HEK293 (cell line): Measurements from ENCODE around the gene TTC13.

ENCODE experiments used
- TCF7L2 ChIP-seq: IDR thresholded peaks from 2 replicates; pipeline ENCODE4 v1.6.1; 2011; ENCODE audit warnings: low read depth, mild to moderate bottlenecking, inconsistent platforms, low read length, moderate library complexity, borderline replicate concordance
- ZBTB20 ChIP-seq: fragments of 450-650 bp; formaldehyde crosslinking; IDR thresholded peaks from 2 replicates; pipeline ENCODE4 v1.5.1; 2016; ENCODE audit warnings: missing biosample characterization, missing genetic modification characterization
- ZNF274 ChIP-seq, 2 experiments: fragments of 200-500 bp in 1 of 2; fragments of 450-650 bp in 1 of 2; sonication (Bioruptor generic) in 1 of 2; formaldehyde crosslinking in 1 of 2; IDR thresholded peaks; 2 replicates each; pipeline versions ENCODE4 v1.5.1 to v1.6.1; 2014 to 2016; ENCODE audit warnings: borderline replicate concordance in 1 of 2, inconsistent platforms in 1 of 2, low read length in 1 of 2, missing biosample characterization in 1 of 2, missing genetic modification characterization in 1 of 2
- ZNF350 ChIP-seq: fragments of 450-650 bp; formaldehyde crosslinking; IDR thresholded peaks from 2 replicates; pipeline ENCODE4 v1.5.0; 2017; ENCODE audit warnings: missing biosample characterization, mild to moderate bottlenecking, missing genetic modification characterization
- ZNF529 ChIP-seq: fragments of 450-650 bp; formaldehyde crosslinking; IDR thresholded peaks from 2 replicates; pipeline ENCODE4 v1.5.1; 2017; ENCODE audit warnings: missing genetic modification characterization, missing biosample characterization; ENCODE audit not compliant: insufficient replicate concordance
- TF ChIP-seq, protein P1 (sequence below): fragments of 450-650 bp; formaldehyde crosslinking; IDR thresholded peaks from 2 replicates; pipeline ENCODE4 v1.5.1; 2016; ENCODE audit warnings: missing biosample characterization, missing genetic modification characterization
- TF ChIP-seq, protein P2 (sequence below): fragments of 450-650 bp; formaldehyde crosslinking; IDR thresholded peaks from 2 replicates; pipeline ENCODE4 v1.5.1; 2016; ENCODE audit warnings: missing biosample characterization, missing genetic modification characterization
- TF ChIP-seq, protein P3 (sequence below): fragments of 450-650 bp; formaldehyde crosslinking; IDR thresholded peaks from 2 replicates; pipeline ENCODE4 v1.5.1; 2017; ENCODE audit warnings: missing biosample characterization, missing genetic modification characterization
- TF ChIP-seq, protein P4 (sequence below): fragments of 450-650 bp; formaldehyde crosslinking; IDR thresholded peaks from 2 replicates; pipeline ENCODE4 v1.5.0; 2017; ENCODE audit warnings: missing biosample characterization, missing genetic modification characterization, borderline replicate concordance
- TF ChIP-seq, protein P5 (sequence below): fragments of 450-650 bp; formaldehyde crosslinking; IDR thresholded peaks from 2 replicates; pipeline ENCODE4 v1.5.1; 2016; ENCODE audit warnings: missing biosample characterization, missing genetic modification characterization, borderline replicate concordance

DNA sequence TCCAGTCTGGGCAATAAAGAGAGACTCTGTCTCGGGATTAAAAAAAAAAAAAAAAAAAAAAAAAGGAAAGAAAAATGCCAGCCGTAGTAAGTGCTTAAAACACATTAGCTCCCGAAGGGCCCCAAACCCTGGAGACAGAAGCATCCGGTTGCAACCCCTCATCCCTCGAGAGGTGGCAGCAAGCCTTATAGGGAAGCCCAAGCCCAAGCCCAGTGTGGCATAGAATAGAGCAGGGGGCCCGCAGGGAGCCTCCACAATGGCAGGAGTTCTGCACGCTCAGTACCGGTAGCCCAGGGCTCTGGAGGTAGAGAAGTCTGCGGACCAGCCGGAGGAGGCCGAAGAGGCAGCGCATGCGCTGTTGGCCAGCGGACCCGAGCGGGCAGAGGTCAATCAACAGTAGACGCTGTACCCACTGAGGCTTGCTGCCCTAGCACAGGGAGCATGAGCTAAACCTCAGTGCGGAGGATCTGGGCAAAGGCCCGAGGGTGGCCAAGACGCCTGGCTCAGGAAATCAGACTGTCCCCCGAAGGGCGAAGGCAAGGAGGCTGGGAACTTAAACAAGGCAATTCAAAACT lies 76.2 kb downstream of the TTC13 start:
- TF ChIP-seq, protein P1, sequence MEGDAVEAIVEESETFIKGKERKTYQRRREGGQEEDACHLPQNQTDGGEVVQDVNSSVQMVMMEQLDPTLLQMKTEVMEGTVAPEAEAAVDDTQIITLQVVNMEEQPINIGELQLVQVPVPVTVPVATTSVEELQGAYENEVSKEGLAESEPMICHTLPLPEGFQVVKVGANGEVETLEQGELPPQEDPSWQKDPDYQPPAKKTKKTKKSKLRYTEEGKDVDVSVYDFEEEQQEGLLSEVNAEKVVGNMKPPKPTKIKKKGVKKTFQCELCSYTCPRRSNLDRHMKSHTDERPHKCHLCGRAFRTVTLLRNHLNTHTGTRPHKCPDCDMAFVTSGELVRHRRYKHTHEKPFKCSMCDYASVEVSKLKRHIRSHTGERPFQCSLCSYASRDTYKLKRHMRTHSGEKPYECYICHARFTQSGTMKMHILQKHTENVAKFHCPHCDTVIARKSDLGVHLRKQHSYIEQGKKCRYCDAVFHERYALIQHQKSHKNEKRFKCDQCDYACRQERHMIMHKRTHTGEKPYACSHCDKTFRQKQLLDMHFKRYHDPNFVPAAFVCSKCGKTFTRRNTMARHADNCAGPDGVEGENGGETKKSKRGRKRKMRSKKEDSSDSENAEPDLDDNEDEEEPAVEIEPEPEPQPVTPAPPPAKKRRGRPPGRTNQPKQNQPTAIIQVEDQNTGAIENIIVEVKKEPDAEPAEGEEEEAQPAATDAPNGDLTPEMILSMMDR (tag by site-specific recombination) = no peak
- TF ChIP-seq ZBTB20 (no peak), ZNF350 (tag by site-specific recombination) (no peak), TCF7L2 (no peak), ZNF274 (IDR thresholded peaks at IDR 0.05; ENCODE audit: low read length) (no peak), ZNF274 (tag by site-specific recombination; IDR thresholded peaks at IDR 0.05; ENCODE audit: borderline replicate concordance) (no peak), ZNF529 (tag by site-specific recombination) (no peak)
- TF ChIP-seq, protein P2, sequence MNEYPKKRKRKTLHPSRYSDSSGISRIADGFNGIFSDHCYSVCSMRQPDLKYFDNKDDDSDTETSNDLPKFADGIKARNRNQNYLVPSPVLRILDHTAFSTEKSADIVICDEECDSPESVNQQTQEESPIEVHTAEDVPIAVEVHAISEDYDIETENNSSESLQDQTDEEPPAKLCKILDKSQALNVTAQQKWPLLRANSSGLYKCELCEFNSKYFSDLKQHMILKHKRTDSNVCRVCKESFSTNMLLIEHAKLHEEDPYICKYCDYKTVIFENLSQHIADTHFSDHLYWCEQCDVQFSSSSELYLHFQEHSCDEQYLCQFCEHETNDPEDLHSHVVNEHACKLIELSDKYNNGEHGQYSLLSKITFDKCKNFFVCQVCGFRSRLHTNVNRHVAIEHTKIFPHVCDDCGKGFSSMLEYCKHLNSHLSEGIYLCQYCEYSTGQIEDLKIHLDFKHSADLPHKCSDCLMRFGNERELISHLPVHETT (tag by site-specific recombination) = no peak
- TF ChIP-seq, protein P3, sequence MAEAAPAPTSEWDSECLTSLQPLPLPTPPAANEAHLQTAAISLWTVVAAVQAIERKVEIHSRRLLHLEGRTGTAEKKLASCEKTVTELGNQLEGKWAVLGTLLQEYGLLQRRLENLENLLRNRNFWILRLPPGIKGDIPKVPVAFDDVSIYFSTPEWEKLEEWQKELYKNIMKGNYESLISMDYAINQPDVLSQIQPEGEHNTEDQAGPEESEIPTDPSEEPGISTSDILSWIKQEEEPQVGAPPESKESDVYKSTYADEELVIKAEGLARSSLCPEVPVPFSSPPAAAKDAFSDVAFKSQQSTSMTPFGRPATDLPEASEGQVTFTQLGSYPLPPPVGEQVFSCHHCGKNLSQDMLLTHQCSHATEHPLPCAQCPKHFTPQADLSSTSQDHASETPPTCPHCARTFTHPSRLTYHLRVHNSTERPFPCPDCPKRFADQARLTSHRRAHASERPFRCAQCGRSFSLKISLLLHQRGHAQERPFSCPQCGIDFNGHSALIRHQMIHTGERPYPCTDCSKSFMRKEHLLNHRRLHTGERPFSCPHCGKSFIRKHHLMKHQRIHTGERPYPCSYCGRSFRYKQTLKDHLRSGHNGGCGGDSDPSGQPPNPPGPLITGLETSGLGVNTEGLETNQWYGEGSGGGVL (tag by site-specific recombination) = no peak
- TF ChIP-seq, protein P4, sequence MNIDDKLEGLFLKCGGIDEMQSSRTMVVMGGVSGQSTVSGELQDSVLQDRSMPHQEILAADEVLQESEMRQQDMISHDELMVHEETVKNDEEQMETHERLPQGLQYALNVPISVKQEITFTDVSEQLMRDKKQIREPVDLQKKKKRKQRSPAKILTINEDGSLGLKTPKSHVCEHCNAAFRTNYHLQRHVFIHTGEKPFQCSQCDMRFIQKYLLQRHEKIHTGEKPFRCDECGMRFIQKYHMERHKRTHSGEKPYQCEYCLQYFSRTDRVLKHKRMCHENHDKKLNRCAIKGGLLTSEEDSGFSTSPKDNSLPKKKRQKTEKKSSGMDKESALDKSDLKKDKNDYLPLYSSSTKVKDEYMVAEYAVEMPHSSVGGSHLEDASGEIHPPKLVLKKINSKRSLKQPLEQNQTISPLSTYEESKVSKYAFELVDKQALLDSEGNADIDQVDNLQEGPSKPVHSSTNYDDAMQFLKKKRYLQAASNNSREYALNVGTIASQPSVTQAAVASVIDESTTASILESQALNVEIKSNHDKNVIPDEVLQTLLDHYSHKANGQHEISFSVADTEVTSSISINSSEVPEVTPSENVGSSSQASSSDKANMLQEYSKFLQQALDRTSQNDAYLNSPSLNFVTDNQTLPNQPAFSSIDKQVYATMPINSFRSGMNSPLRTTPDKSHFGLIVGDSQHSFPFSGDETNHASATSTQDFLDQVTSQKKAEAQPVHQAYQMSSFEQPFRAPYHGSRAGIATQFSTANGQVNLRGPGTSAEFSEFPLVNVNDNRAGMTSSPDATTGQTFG (tag by site-specific recombination) = no peak
- TF ChIP-seq, protein P5, sequence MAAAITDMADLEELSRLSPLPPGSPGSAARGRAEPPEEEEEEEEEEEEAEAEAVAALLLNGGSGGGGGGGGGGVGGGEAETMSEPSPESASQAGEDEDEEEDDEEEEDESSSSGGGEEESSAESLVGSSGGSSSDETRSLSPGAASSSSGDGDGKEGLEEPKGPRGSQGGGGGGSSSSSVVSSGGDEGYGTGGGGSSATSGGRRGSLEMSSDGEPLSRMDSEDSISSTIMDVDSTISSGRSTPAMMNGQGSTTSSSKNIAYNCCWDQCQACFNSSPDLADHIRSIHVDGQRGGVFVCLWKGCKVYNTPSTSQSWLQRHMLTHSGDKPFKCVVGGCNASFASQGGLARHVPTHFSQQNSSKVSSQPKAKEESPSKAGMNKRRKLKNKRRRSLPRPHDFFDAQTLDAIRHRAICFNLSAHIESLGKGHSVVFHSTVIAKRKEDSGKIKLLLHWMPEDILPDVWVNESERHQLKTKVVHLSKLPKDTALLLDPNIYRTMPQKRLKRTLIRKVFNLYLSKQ (tag by site-specific recombination) = no peak
